ENCODE results near the gene CD99L2.
"Not testable (repeated sequence)": the region's sequence is repeated elsewhere in the genome, so short reads cannot be mapped to it uniquely, and the experiment has no call there.

The CD99L2 gene

GRCh38 chrX:150896632-150897031 is 1.8 kb downstream of the CD99L2 start:
- DNase-seq (ENCODE audit: low read depth): no peak

- DNase-seq (ENCODE audit: low read depth): no peak
Measured at GRCh38 chrX:150893936-150894335, 4.5 kb downstream of the CD99L2 start.

DNA sequence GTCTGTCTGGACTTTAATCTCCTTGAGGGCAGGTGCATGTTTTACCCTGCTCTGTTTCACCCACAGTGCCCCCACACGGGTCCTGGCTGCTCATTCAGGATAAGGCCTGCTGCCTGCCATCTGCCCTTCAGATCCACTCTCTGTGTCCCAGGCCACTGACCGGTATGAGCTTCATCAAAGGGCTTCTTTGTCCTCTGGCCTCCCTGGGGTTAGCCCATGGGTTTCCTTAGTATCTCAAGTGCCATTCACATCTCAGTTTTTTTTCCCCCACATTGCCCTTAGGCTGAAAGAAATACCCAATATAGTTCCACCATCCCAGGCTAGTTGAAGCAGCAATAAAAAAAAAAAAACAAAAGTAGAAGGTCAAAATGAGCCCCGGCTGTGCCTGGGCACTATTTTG is 9.3 kb downstream of the CD99L2 start:
- no peak for DNase-seq (ENCODE audit: low read depth)

- DNase-seq (ENCODE audit: low read depth): peak; percentile 81
Measured at GRCh38 chrX:150887906-150888465, 10.5 kb downstream of the CD99L2 start.

GRCh38 chrX:150887268-150887667 is 11.2 kb downstream of the CD99L2 start:
- DNase-seq (ENCODE audit: low read depth): not testable (repeated sequence)

DNA sequence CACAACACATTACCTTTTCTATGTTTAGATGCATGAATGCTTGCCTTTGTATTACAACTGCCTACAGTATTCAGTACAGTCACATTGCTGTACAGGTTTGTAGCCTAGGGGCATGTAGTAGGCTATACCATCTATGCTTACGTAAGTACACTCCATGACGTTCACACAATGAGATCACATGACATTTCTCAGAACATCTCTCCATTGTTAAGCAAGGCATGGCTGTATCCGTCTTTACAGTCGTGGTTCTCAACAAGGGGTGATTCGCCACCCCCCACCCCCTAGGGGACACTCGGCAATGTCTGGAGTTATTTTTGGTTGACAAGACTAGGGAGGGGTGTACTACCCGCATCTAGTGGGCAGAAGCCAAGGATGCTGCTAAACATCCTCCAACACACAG is 12.1 kb downstream of the CD99L2 start:
- no peak for DNase-seq (ENCODE audit: low read depth)

DNA sequence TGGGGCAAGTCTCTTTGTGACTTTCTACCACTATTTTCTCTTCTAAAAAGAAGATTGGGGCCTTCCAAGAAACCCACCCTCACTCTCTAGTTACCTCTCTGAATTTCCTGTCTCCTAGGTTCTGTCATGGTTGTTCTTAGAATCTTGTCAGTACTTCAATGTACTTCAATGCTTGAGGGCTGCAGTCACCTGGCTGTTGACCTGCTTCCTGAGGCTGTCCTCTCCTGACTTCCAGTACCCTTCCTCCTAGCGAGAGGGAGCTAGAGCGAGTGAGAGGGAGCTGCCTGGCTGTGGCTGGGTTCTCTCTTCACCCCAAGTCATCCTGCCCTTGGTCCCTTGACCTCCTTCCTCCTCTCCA is 17.7 kb downstream of the CD99L2 start:
- DNase-seq (ENCODE audit: low read depth): no peak

- DNase-seq (ENCODE audit: low read depth): no peak
Measured at GRCh38 chrX:150879855-150880807, 18.3 kb downstream of the CD99L2 start.

- DNase-seq (ENCODE audit: low read depth): not testable (repeated sequence)
Measured at GRCh38 chrX:150875621-150876020, 22.8 kb downstream of the CD99L2 start.

DNA sequence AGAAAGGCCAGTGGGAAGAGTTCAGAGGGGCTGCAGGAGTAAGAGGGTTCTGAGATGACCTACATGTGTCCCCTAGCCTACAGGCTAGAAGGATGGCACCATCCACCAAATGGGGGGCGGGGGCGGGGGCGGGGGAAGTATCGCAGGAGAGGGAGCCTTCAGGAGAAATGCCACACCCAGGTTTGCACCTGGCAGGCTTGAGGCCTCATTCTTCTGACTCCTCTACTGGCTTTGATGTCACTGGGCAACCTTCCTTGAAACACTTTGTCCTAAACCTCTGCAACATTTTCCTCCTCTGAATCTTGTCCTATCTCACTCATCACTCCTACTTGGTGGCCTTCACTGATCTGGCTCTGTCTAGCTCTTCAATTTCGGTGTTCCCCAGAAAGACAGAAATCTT is 24.0 kb downstream of the CD99L2 start:
- no peak for DNase-seq (ENCODE audit: low read depth)

DNA sequence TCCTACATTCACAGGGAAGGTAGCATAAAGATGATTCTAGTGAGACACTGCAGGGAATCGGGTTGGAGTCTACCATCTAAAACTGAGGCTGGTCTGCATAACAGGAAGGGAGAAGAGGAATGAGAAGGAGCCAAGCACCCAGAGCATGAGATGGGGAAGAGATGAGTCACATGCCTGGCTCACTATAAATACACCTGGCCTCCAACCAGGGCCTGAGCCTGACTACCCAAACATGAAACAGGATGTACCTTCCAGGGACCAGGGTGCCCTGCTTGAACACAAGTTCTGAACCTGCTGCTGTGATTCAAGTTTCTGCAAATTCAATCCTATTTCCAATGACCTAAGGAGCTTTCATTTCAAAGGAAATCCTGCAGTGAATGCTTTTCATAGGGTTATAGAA is 24.9 kb downstream of the CD99L2 start:
- DNase-seq (ENCODE audit: low read depth): peak; percentile 33

- no peak for DNase-seq (ENCODE audit: low read depth)
Measured at GRCh38 chrX:150872773-150873336, 25.6 kb downstream of the CD99L2 start.

DNA sequence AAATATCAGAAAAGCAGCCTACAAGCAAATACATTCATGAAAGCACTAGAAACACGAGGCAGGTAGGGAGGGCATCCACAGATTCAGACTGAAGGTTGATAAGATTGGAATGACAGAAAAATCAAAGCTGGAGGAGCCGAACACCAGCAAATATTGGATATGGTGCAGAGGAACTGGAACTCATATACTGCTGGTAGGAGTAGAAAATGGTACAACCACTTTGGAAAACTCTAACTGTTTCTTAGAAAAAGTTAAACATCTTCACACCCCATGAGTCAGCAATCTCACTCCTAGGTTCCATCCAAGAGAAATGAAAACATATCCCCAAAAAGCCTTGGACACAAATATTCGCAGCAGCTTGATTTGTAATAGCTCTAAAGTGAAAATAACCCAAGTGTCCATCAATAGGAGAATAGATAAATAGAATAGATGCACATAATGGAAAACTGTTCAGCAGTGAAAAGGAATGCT is 27.1 kb downstream of the CD99L2 start:
- no peak for DNase-seq (ENCODE audit: low read depth)

DNA sequence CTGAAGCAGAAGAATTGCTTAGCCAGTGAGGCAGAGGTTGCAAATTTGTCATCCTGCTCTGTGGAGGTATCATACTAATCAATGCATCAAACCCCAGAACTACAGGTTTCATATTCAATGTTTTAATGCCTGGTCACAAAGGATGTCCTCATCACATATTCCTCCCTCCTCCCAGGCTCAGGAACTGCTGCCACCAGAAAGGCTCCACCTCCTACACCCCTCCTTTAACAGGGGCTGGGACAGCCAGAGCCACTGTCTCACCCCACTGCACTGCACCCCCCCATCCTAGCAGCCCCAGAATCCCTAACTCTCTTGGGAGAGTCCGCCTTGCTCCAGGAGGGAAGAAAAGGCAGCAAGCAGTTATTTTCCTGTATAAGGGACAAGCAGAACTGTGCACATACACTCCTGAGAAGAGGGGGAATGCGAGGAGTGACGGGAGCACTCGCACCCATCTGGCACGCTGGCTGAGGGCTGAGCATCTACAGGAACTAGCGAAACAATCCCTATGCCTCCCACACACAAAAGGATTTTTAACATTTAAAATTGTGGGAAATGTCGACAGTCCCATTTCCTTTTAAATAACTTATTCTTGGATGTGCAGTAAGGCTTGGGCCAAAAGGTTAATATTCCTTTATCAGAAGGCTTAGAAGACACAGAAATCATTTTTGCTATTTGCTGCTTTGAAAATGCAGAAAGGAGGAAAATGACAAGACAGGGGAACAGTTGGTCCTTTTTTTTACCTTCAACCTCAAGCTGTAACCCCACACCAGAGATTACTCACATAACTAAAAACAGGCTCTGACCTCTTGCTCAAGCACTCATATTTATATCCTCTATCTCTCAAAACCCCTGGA is 27.8 kb downstream of the CD99L2 start:
- no peak for DNase-seq (ENCODE audit: low read depth)

DNA sequence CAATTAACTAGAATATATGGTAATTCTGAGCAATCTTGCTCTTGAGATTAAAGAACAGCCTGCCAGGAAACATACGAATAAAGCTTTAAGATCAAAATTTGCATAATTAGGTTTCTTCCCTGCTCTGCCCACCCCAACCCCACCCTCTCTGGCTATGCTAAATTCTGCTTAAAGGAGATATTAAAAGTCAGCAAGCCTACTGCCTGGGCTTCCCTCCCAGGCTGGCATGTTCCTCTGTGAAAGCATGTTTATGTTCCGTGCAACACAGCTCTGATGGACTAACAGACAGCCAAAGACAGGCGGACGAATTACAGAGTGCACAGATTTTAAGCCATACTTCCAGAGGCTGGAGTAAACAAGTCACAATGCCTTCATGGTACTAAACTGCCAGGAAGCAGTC is 28.4 kb downstream of the CD99L2 start:
- no peak for DNase-seq (ENCODE audit: low read depth)

- no peak for DNase-seq (ENCODE audit: low read depth)
Measured at GRCh38 chrX:150869450-150869849, 29.0 kb downstream of the CD99L2 start.

DNA sequence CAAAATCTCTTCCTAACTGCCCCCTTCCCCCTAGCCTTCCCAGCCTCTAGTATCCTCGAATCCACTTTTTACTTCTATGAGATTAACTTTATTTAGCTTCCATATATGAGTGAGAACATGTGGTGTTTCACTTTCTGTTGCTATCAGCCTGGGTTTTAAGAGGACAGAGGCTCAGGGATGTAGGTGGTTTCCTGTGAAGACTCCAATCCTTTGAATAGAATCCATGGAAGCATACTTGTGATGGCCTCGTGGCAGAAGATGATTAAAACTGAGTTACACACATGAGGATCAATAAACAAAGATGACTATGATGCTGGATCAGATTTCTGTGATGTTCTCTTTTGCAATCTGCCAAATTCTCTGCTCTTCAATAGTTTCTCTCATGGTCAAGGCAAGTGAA is 29.8 kb downstream of the CD99L2 start:
- no peak for DNase-seq (ENCODE audit: low read depth)

GRCh38 chrX:150864127-150864526 is 34.3 kb downstream of the CD99L2 start:
- no peak for DNase-seq (ENCODE audit: low read depth)

GRCh38 chrX:150863191-150863590 is 35.3 kb downstream of the CD99L2 start:
- DNase-seq (ENCODE audit: low read depth): no peak

DNA sequence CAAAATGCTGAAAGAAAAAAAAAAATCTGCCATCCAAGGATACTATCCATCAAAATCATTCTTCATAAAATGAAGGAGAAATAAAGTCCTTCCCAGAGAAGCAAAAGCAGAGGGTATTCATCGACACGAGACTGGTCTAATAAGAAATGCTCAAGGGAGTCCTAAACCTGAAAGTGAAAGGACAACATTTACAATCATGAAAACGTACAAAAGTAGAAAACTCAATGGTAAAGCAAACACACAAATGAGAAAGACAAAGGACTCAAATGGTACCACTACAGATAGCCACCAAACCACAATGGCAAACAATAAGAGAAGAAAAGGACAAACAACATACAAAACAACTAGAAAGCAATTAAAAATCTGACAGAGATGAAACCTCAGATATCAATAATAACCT is 41.0 kb downstream of the CD99L2 start:
- no peak for DNase-seq (ENCODE audit: low read depth)

DNA sequence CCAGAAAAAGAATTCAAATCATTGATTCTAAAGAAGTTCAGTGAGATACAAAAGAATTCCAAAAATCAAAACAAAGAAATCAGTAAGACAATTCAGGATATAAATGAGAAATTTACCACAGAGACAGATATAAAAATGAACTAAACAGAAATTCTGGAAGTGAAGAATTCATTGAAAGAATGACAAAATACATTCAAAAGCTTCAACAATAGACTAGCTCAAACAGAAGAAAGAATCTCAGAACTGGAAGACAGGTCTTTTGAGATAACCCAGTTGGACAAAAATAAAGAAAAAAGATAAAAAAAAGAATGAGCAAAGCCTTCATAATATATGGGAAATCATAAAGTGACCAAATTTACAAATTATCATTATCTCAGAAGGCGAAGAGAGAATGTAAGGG is 41.7 kb downstream of the CD99L2 start:
- no peak for DNase-seq (ENCODE audit: low read depth)

GRCh38 chrX:150856101-150856500 is 42.4 kb downstream of the CD99L2 start:
- DNase-seq (ENCODE audit: low read depth): peak; percentile 23
